ENCODE data around the gene PNPLA2.

PNPLA2 gene

GRCh38 chr11:839280-839623, 20.5 kb downstream of the PNPLA2 start:
- DNase-seq (ENCODE audit: low read depth) = no peak
- H3K9me3 ChIP-seq (ENCODE audit: control insufficient read depth, low read length) = no peaks in the 10 kb centered on the region
- peak overlapping the region; percentile 99 for H3K9ac ChIP-seq (ENCODE audit: low read length)
- peaks cover 48% of the 10 kb centered on the region for H3K36me3 ChIP-seq (ENCODE audit: control insufficient read depth, insufficient read depth, low read length, severe bottlenecking)
- no peaks in the 10 kb centered on the region for H3K27me3 ChIP-seq (replicated peaks; ENCODE audit: control insufficient read depth, insufficient read depth, low read length)
- no peak overlapping the region for H3K4me3 ChIP-seq (ENCODE audit: low read length)
- H3K4me1 ChIP-seq (ENCODE audit: control insufficient read depth, insufficient read depth, low read length) = peaks cover 45% of the 10 kb centered on the region

DNA sequence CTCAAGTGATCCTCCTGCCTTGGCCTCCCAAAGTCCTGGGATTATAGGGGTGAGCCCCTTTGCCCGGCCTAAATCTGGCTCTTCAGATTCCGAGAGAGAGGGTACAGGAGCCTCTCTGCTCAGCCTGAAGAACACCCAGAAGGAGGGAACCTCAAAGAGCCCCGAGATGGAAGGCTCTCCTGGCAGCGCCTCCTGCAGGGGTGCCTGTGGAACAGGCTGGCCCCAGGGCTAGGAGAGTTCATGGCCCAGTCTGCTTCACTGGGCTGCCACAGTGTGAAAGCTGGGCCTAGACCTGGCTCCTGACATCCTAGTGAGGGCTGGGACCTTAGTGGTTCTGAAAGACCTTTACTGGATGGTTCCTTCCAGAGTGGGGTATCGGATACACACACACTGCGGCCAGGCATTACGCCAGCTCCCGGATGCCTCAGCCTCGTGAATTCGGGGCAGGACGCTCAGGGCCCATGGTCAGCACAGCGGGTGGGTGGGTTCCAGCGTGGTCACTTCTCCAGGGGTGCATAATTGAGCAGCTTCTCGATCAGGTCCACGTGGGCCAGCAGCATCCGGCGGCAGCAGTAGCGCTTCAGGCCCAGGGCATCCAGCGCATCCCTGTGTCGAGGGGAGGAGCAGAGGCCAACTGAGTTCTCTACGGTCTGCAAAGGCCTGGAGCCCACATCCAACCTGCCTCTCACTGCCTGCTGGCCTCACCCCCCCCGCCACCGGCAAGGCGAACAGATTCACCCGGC, 21.3 kb downstream of the PNPLA2 start:
- peaks cover 48% of the 10 kb centered on the region for H3K36me3 ChIP-seq (ENCODE audit: control insufficient read depth, insufficient read depth, low read length, severe bottlenecking)
- peak overlapping the region; percentile 99 for H3K9ac ChIP-seq (ENCODE audit: low read length)
- H3K4me1 ChIP-seq (ENCODE audit: control insufficient read depth, insufficient read depth, low read length) = peaks cover 41% of the 10 kb centered on the region
- no peaks in the 10 kb centered on the region for H3K27me3 ChIP-seq (replicated peaks; ENCODE audit: control insufficient read depth, insufficient read depth, low read length)
- H3K4me3 ChIP-seq (ENCODE audit: low read length) = peak overlapping the region; percentile 98
- DNase-seq (ENCODE audit: low read depth) = peak; percentile 34
- H3K9me3 ChIP-seq (ENCODE audit: control insufficient read depth, low read length) = no peaks in the 10 kb centered on the region

DNA sequence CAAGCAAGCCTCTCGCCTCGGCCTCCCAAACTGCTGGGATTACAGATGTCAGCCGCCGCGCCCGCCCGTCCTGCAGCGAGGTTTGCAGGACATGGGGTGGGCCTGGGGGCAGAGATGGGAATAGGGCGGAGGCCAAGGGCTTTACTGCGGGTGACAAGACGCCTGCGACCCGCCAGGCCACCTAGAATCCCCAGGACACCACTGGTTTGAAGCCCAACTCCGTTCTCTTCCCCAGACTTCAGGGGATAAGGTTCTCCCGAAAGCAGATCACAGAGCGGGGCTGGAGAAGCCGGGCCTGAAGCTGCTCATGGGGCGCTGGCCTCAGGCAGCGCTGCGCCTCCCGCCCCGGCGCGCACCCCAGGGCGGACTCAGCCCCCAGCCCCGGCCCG, 23.3 kb downstream of the PNPLA2 start:
- Histone ChIP-seq H3K9ac (ENCODE audit: low read length) (peak overlapping the region; percentile 99), H3K27me3 (replicated peaks; ENCODE audit: control insufficient read depth, insufficient read depth, low read length) (no peaks in the 10 kb centered on the region), H3K4me3 (ENCODE audit: low read length) (peak overlapping the region; percentile 98), H3K9me3 (ENCODE audit: control insufficient read depth, low read length) (no peaks in the 10 kb centered on the region), H3K4me1 (ENCODE audit: control insufficient read depth, insufficient read depth, low read length) (peaks cover 57% of the 10 kb centered on the region), H3K36me3 (ENCODE audit: control insufficient read depth, insufficient read depth, low read length, severe bottlenecking) (peaks cover 39% of the 10 kb centered on the region)
- DNase-seq (ENCODE audit: low read depth) = peak; percentile 23

DNA sequence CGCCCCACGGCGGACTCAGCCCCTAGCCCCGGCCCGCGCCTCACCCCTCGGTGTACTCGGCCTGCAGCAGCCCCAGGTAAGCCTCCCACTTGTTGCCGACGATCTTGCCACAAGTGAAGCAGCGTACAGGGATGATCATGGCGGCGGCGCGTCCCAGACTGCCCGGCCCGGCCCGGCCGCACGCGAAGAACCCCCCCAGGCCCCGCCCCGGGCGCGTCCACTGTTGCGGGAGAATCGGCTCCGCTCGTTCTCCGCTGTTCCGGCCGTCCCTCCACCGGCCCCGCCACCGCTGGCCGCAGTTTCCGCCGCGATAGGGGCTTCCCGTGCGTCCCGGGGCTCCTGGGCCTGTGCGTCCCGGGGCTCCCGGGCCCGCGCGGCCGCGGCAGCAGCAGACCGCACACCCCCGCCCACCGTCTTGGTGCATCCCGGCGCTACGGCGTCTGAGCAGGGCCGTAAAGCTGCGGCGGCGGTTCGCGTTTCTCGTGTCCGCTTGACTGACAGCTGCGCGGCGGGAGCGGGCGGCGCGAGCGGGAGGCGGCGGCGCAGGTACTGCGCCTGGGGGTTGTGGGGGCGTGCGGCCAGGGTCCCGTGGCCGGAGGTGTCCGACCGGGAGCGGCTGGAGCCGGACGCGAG, 23.8 kb downstream of the PNPLA2 start, which contains the start of the genes POLR2L and TSPAN4:
POLR2L (minus strand) TSS at position 160 of the 633 bp plus-strand sequence; CDS start at position 139, 21 bp downstream.
TSPAN4 (plus strand) TSS at position 483 of the 633 bp plus-strand sequence. CDS start 7,453 bp downstream, outside the sequence.
- Histone ChIP-seq H3K36me3 (ENCODE audit: control insufficient read depth, insufficient read depth, low read length, severe bottlenecking) (peaks cover 34% of the 10 kb centered on the region), H3K27me3 (replicated peaks; ENCODE audit: control insufficient read depth, insufficient read depth, low read length) (no peaks in the 10 kb centered on the region), H3K4me1 (ENCODE audit: control insufficient read depth, insufficient read depth, low read length) (peaks cover 59% of the 10 kb centered on the region), H3K9me3 (ENCODE audit: control insufficient read depth, low read length) (no peaks in the 10 kb centered on the region), H3K9ac (ENCODE audit: low read length) (peak within 1 kb of the TSS; percentile 99), H3K4me3 (ENCODE audit: low read length) (peak within 1 kb of the TSS; percentile 98)
- DNase-seq (ENCODE audit: low read depth) = peak; percentile 95

- H3K27me3 ChIP-seq (replicated peaks; ENCODE audit: control insufficient read depth, insufficient read depth, low read length) = no peaks in the 10 kb centered on the region
- no peaks in the 10 kb centered on the region for H3K9me3 ChIP-seq (ENCODE audit: control insufficient read depth, low read length)
- peak overlapping the region; percentile 98 for H3K4me3 ChIP-seq (ENCODE audit: low read length)
- H3K4me1 ChIP-seq (ENCODE audit: control insufficient read depth, insufficient read depth, low read length) = peaks cover 62% of the 10 kb centered on the region
- H3K36me3 ChIP-seq (ENCODE audit: control insufficient read depth, insufficient read depth, low read length, severe bottlenecking) = peaks cover 27% of the 10 kb centered on the region
- peak; percentile 54 for DNase-seq (ENCODE audit: low read depth)
- H3K9ac ChIP-seq (ENCODE audit: low read length) = peak overlapping the region; percentile 99
Observed at GRCh38 chr11:843086-843734, 24.5 kb downstream of the PNPLA2 start.

DNA sequence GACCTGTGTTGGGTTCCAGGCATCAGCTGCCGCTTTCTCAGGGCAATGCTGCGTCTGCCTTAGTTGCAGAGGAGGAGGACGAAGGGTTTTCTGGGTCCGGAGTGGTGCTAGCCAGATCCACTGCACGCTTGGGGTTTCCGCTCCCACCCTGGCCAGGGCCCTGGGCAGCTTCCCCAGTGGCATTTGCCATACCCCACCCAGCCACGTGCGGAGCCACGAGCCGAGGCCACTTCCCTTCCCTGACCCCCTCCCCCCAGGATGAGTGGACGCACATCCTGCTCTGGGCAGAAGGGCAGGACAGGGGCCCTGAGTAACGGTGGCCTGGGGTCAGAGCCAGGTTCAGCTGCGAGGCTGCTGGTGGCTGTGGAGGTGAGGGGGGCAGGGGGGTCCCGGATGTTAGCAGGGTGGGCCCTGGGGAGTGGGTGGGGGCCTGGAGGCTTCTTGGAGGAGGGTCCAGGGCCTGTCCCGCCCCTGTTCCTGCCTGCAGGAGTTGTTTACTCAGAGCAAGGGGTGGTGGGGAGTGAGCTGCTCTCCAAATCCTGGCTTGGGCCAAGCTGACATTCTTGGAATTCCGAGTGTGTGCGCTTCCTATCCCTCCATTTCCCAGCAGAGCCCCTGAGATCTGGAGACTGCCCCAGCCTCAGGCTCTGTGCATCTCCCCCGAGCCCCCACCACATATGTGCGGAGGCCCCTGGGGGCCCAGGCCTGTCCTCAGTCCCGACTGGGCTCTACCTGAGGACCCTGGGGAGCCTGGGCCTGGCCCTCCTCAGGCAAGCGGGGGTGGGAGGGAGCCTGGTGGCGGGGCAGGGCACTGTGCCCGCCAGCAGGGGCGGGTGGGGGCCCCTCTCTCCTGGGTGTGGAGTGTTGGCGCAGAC, 25.3 kb downstream of the PNPLA2 start:
- H3K9me3 ChIP-seq (ENCODE audit: control insufficient read depth, low read length) = no peaks in the 10 kb centered on the region

DNA sequence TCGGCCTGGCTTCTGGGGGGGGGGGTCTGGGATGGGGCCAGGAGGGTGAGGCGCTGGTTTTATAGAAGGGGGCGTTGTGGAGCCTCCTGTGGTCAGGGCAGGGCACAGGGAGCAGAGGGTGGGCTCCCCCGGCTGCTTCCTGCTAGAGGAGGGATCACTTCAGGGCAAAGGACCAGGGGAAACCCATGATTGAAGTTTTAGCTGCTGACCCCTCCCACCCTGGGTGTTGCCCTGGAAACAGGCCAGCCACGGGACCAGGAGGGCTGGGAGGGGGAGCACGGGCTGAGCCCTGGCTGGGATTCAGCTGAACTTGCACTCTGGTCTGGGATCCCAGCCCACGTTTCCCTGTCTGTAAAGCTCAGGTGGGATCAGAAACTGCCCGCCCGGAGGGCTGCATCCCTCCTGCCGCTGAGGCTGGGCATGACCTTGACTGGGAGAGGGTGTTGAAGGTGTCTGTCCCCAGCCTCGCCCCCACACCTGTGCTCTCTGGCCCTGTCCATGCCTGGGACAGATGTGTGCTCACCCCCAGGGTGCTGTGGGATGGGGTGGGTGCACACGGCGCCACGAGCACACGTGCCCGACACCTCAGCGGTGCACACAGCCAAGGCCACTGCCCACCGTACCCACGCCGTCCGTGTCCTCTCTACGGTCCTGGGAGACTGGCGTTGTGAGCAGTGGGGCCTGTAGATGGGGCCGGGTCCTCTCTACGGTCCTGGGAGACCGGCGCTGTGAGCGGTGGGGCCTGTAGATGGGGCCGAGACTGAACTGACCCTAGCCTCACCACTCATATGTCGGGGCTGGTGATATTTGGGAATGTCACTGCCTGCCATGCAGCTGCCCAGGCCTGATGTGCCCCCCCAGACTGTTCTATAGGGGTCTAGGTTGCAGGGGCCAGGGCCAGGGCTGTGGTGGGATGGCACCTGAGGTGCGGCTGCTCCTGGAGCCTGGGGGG, 26.3 kb downstream of the PNPLA2 start:
- Histone ChIP-seq H3K9me3 (ENCODE audit: control insufficient read depth, low read length) (no peaks in the 10 kb centered on the region), H3K36me3 (ENCODE audit: control insufficient read depth, insufficient read depth, low read length, severe bottlenecking) (peaks cover 11% of the 10 kb centered on the region), H3K4me3 (ENCODE audit: low read length) (peak overlapping the region; percentile 98), H3K4me1 (ENCODE audit: control insufficient read depth, insufficient read depth, low read length) (peaks cover 52% of the 10 kb centered on the region), H3K27me3 (replicated peaks; ENCODE audit: control insufficient read depth, insufficient read depth, low read length) (no peaks in the 10 kb centered on the region), H3K9ac (ENCODE audit: low read length) (peak overlapping the region; percentile 90)
- peak; percentile 92 for DNase-seq (ENCODE audit: low read depth)

More for the DNA sequence above, 25.3 kb downstream of the PNPLA2 start:
- peaks cover 20% of the 10 kb centered on the region for H3K36me3 ChIP-seq (ENCODE audit: control insufficient read depth, insufficient read depth, low read length, severe bottlenecking)
- H3K9ac ChIP-seq (ENCODE audit: low read length) = peak overlapping the region; percentile 99
- peak overlapping the region; percentile 98 for H3K4me3 ChIP-seq (ENCODE audit: low read length)
- peaks cover 61% of the 10 kb centered on the region for H3K4me1 ChIP-seq (ENCODE audit: control insufficient read depth, insufficient read depth, low read length)
- no peaks in the 10 kb centered on the region for H3K27me3 ChIP-seq (replicated peaks; ENCODE audit: control insufficient read depth, insufficient read depth, low read length)
- DNase-seq (ENCODE audit: low read depth) = peak; percentile 94

DNA sequence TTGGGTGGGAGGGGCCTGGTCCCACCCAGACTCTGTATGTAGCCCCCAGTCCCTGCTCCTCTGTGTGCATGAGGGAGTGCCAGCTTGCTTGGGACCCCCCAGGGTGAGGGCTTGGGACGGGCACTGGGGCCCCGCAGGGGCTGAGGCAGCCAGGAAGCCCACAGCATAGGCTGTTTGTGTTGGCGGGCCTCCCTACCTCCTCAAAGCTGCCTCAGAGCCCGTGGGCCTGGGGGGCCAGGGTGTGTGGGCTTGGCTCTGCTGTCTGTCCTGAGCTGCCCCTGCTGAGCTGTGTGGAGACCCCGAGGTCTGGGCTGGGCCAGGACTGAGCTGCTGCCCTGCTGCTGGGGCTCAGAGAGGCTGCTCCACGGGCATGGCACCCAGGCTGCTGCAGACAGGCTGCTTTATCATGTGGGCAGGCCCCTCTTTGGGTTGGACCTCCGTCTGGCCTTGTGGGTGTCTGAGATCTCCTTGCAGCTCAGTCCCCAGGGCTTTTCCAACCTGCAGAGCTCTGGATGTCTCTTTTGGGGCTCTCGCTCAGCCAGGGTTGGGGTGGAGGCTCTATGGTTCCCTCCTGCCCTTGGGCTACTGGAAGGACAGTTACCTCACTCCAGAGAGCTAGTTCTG, 27.3 kb downstream of the PNPLA2 start:
- Histone ChIP-seq H3K9me3 (ENCODE audit: control insufficient read depth, low read length) (no peaks in the 10 kb centered on the region), H3K9ac (ENCODE audit: low read length) (peak overlapping the region; percentile 90), H3K36me3 (ENCODE audit: control insufficient read depth, insufficient read depth, low read length, severe bottlenecking) (peaks cover under 1% of the 10 kb centered on the region), H3K4me3 (ENCODE audit: low read length) (peak overlapping the region; percentile 98), H3K27me3 (replicated peaks; ENCODE audit: control insufficient read depth, insufficient read depth, low read length) (no peaks in the 10 kb centered on the region), H3K4me1 (ENCODE audit: control insufficient read depth, insufficient read depth, low read length) (peaks cover 42% of the 10 kb centered on the region)
- peak; percentile 69 for DNase-seq (ENCODE audit: low read depth)

DNA sequence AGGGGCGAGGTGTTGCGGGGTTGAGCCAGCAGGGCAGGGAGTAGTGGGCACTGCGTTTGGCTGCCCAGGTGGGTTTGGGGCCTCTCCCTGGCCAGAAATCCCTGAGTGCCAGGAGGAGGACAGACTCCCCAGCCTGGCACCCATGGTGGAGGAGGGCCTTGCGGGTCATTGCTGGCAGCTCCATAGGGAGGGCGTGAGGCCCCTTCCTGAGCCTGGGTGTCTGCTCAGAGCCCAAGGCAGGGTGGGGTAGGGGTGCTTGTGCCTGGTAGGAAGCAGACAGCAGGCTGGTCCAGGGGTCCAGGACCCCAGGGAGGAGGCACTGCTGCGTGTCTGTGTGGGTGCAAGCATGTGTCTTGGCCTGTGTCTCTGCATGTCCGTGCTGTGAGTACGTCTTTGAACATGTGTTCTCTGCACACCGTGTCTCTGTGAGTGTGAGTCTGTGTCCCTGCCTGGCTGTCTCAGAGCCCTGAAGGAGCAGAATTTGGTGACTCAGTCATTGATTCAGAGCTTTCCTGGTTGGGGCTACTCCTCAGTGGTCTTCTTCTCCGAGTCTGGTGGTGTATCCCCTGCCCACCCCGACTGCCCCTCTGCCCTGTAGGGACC, 27.9 kb downstream of the PNPLA2 start:
- Histone ChIP-seq H3K36me3 (ENCODE audit: control insufficient read depth, insufficient read depth, low read length, severe bottlenecking) (no peaks in the 10 kb centered on the region), H3K9me3 (ENCODE audit: control insufficient read depth, low read length) (no peaks in the 10 kb centered on the region), H3K4me3 (ENCODE audit: low read length) (peak overlapping the region; percentile 23), H3K27me3 (replicated peaks; ENCODE audit: control insufficient read depth, insufficient read depth, low read length) (no peaks in the 10 kb centered on the region), H3K9ac (ENCODE audit: low read length) (peak overlapping the region; percentile 90), H3K4me1 (ENCODE audit: control insufficient read depth, insufficient read depth, low read length) (peaks cover 38% of the 10 kb centered on the region)
- peak; percentile 58 for DNase-seq (ENCODE audit: low read depth)
